Neutrophil (primary cell): ENCODE results near the gene RFWD3.

Source experiments
- H3K27ac ChIP-seq: fragments of 200-600 bp; sonication (generic); 2 replicates; pipeline ENCODE4 v1.5.1; 2016; ENCODE audit warnings: mild to moderate bottlenecking, moderate library complexity
- H3K27me3 ChIP-seq: fragments of 200-600 bp; sonication (generic); 2 replicates; pipeline ENCODE4 v1.6.0; 2016; ENCODE audit warnings: mild to moderate bottlenecking
- H3K36me3 ChIP-seq: fragments of 200-600 bp; sonication (generic); 2 replicates; pipeline ENCODE4 v1.5.1; 2017
- H3K4me1 ChIP-seq, 2 experiments: fragments of 200-600 bp in 1 of 2; sonication (generic) in 1 of 2; 1 replicate in 1 of 2; 2 replicates in 1 of 2; pipeline versions ENCODE4 v1.5.1 to v1.6.1; 2013 to 2016; ENCODE audit warnings: low read depth in 1 of 2, low read length in 1 of 2, mild to moderate bottlenecking in 1 of 2, moderate library complexity in 1 of 2; ENCODE audit not compliant: control insufficient read depth in 1 of 2, insufficient read depth in 1 of 2
- H3K4me3 ChIP-seq, 2 experiments: fragments of 200-600 bp in 1 of 2; sonication (generic) in 1 of 2; 1 replicate in 1 of 2; 2 replicates in 1 of 2; pipeline ENCODE4 v1.5.1; 2013 to 2016; ENCODE audit warnings: low read depth in 1 of 2, low read length in 1 of 2, mild to moderate bottlenecking in 1 of 2, moderate library complexity in 1 of 2
- H3K9me3 ChIP-seq: fragments of 200-600 bp; sonication (generic); 2 replicates; pipeline ENCODE4 v1.5.1; 2016
- CTCF ChIP-seq: fragments of 200-600 bp; sonication (generic); IDR thresholded peaks from 2 replicates; pipeline ENCODE4 v1.5.1; 2016; ENCODE audit warnings: antibody characterized with exemption

Gene RFWD3

GRCh38 chr16:74583926-74584666, 82.6 kb downstream of the RFWD3 start:
- Histone ChIP-seq H3K4me1 (no peaks in the 10 kb centered on the region), H3K27me3 (no peaks in the 10 kb centered on the region), H3K9me3 (no peaks in the 10 kb centered on the region), H3K27ac (peak overlapping the region; percentile 11), H3K4me3 (no peak overlapping the region), H3K36me3 (no peaks in the 10 kb centered on the region)
- no peak for TF ChIP-seq CTCF

GRCh38 chr16:74582970-74583369, 83.7 kb downstream of the RFWD3 start:
- Histone ChIP-seq H3K27ac (no peak overlapping the region), H3K9me3 (no peaks in the 10 kb centered on the region), H3K4me1 (no peaks in the 10 kb centered on the region), H3K4me3 (no peak overlapping the region), H3K27me3 (no peaks in the 10 kb centered on the region), H3K36me3 (no peaks in the 10 kb centered on the region)
- no peak for TF ChIP-seq CTCF

- Histone ChIP-seq H3K9me3 (no peaks in the 10 kb centered on the region), H3K4me1 (no peaks in the 10 kb centered on the region), H3K36me3 (no peaks in the 10 kb centered on the region), H3K4me3 (no peak overlapping the region), H3K27me3 (no peaks in the 10 kb centered on the region), H3K27ac (no peak overlapping the region)
- no peak for TF ChIP-seq CTCF
Observed at GRCh38 chr16:74580833-74581232, 85.8 kb downstream of the RFWD3 start.

GRCh38 chr16:74578838-74579237, 87.8 kb downstream of the RFWD3 start:
- Histone ChIP-seq H3K36me3 (no peaks in the 10 kb centered on the region), H3K9me3 (no peaks in the 10 kb centered on the region), H3K4me3 (no peak overlapping the region), H3K4me1 (no peaks in the 10 kb centered on the region), H3K27ac (no peak overlapping the region), H3K27me3 (no peaks in the 10 kb centered on the region)
- TF ChIP-seq CTCF, result no peak

- H3K27ac ChIP-seq, result no peak overlapping the region
- H3K4me1 ChIP-seq, result no peaks in the 10 kb centered on the region
- H3K9me3 ChIP-seq, result no peaks in the 10 kb centered on the region
- no peaks in the 10 kb centered on the region for H3K36me3 ChIP-seq
- H3K4me3 ChIP-seq, result no peak overlapping the region
- TF ChIP-seq CTCF, result no peak
- H3K27me3 ChIP-seq, result no peaks in the 10 kb centered on the region
Observed at GRCh38 chr16:74578433-74578832, 88.2 kb downstream of the RFWD3 start.
